ENCODE results near the gene SIGLEC10.
A peak's percentile ranks its signal among the peaks of the same experiment; 100 is the strongest.
"Not testable (repeated sequence)": the region's sequence is repeated elsewhere in the genome, so short reads cannot be mapped to it uniquely, and the experiment has no call there.

Gene SIGLEC10

DNA sequence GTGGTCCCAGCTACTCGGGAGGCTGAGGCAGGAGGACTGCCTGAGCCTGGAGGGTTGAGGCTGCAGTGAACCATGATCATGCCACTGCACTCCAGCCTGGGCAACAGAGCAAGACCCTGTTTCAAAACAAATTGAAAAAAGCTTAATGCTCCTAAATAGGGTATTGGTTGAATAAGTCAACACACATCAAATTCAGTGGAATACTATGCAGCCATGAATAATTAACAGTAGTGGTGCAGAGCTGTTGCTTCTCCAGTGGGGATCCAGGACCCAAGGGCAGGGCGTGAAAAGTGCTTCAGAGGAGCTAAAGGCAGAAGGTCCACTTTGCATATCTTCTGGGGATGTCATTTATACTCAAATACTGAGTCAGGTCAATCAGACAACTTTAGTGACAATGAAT is 22.6 kb upstream of the SIGLEC10 start:
- no peak for DNase-seq

DNA sequence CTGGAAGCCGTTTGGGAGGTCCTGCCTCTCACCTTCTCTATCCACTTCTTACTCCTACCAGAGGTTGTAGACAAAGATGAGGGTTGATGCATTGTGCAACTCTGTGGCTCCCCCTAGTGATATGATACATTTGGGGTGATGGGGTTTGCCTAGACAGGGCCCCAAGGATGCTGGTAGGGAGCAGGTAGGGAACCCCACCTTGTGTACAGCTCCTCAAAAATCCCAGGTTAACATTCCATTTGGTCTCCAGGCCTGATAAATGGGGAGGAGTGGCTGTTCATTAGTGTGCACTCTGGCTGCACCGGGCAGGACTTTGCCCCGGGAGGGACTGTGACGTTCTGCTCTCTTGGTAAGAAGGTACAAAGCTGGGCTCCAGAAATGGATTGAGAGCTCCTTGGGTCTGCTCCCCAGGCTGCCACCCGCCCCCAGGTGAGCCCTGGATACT is 21.6 kb upstream of the SIGLEC10 start:
- DNase-seq: no peak

DNA sequence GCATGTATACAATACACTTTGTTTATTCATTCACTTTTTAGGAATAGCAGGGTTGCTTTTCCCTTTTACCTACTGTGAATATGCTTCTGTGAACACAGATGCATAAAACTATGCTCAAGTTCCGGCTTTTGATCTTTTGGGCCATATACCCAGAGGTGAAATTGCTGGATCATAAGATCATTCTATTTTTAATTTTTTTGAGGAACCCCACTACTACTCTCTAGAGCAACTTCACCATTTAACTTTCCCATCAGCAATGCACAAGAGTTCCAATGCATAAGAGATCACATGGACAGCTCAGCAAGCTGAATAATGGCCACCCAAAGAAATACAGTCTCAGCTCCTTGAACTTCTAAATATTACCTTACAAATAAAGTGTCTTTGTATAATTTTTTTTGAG is 17.0 kb upstream of the SIGLEC10 start:
- DNase-seq: no peak

DNA sequence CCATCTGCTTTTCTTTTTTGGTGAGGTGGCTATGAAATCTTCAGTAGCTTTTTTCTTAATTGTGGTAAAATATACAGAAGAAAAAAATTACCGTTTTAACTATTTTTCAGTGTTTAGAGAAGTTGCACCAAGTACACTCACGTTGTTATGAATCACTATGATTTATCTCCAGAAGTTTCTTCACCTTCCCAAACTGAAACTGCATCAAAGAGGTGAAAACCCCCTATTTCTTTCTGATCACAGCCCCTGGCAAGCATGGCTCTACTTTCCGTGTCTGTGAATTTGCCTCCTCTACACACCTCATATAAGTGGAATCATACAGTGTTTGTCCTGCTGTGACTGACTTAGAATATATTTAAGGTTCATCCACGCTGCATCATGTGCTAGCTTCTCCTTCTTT is 15.6 kb upstream of the SIGLEC10 start:
- DNase-seq: no peak

DNA sequence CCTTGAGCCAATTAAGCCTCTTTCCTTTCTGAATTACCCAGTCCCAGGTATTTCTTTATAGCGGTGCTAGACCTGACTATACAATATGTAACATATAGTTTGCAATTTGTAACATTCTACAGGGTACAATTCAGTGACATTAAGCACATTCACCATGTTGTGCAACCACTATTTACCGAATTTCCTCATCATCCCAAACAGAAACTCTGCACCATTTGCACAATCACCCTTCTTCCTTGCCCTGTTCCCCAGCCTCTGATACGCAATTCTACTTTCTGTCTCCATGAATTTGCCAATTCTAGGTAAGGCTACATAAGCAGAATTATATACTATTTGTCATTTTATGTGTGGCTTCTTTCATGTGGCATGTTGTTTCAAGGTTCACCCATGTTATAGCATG is 13.7 kb upstream of the SIGLEC10 start:
- no peak for DNase-seq

DNA sequence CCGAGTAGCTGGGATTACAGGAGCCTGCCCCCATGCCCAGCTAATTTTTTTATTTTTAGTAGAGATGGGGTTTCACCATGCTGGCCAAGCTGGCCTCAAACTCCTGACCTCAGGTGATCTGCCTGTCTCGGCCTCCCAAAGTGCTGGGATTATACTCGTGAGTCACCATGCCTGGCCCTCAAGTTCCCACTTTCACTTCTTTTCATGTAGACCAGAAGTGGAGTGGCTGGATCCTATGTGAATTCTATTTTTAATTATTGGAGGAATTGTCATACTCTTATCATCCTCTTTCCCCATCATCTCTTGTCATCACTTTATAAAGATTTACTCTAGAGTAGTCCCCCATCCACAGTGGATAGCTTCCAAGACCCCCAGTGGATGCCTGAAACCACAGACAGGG is 12.8 kb upstream of the SIGLEC10 start:
- no peak for DNase-seq

DNA sequence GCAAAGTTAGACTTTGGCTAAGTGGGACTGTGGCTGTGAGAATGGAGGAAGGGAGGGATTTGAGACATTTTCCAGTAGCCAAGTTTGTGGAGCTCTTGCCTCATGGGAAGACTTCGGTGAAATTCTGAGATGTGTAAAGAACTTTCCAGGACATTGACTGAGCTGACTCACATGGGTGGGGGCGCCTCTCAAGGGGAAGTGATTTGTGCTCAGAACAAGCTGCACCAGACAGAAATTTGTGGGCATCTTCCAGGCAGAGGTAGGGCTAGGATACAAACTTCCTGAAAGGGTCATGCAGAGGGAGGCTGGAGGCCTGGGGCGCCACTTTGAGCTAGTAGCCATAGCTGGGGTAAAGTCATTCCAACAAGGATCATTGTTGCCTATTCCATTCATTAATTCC is 9.8 kb upstream of the SIGLEC10 start:
- no peak for DNase-seq

DNA sequence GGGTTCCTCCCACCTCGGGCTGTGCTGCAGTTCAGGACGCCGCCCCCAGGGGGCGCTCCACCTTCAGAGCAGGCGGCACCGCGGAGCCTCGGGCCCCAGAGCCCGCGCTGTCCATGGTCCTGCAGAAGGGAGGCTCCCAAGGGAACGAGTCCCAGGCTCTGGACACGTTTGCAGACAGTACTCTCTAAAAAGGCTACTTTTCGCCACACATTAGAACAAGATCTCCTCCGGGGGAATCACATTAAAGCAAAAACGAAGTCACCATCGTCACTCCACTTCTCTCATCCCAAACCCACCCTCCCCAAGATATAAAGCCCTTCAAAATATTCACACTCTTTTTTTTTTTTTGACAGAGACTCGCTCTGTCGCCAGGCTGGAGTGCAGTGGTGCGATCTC is 4.6 kb upstream of the SIGLEC10 start:
- peak; percentile 74 for DNase-seq

DNA sequence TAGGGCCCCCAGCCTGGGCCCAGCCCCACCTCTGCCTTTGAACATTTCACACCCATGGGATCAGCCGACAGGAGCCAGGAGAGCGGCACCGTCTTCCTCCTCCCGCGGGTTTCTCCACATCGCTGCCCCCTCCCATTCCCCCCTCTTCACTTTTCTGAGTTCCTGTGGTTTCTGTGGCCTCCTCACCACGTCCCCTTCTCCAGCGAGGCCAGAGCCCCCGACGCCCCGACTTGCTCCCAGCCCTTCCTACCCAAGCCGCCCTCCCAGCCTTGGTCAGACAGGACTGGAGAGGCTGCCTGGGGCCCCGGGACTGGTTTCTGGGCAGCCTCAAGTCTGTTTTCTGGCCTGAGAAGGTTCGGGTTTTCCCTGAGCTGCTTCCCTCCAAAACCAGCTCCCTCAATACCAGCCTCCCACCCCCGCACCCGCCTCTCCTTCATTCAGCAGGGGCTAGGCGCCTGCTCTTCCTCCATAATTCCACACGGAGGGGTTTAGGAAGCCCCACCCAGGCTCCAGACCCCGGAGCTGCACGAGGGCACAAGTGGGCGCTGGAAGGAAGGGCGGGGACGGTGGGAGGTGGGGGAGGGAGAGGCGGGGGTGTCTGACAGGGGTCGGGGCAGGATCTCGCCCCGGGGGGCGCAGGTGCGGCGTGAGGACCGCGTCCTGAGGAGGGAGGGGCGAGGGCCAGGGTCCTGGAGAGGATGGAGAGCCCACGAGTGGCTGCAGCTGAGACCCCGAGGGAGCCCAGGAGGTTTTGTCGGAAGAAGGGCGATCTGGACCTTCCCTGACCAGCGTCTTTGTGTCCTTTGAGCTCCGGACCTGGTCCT is 4.0 kb upstream of the SIGLEC10 start:
- no peak for DNase-seq

DNA sequence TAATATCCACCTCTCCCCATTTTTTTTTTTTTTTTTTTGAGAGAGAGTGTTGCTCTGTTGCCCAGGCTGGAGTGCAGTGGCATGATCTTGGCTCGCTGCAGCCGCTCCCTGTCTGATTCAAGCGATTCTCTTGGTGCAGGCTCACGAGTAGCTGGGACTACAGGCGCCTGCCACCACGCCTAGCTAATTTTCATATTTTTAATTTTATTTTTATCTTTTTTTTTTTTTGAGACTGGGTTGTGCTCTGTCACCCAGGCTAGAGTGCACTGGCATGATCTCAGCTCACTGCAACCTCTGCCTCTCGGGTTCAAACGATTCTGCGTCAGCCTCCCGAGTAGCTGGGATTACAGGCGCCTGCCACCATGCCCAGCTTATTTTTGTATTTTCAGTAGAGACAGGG is 3.1 kb upstream of the SIGLEC10 start:
- not testable (repeated sequence) for DNase-seq

DNA sequence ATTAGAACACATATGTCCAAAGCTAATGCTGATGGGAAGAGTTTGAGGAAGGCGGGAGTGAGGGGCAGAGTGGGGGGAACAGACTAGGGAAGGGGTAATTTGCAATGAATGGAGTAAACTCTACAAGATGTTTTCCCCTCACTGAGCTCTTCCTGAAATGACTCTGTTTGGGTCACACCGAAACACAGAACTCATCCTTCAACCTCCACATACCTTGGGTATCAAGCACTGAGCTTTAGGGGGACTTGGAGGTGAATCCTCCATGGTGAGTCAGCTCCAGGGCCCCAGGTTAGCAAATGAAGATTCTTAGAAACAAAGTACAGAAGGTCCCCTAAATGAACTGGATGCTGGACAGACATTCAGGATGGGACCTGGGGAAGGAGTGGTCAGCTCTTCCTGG is 1.3 kb upstream of the SIGLEC10 start:
- DNase-seq: no peak

DNA sequence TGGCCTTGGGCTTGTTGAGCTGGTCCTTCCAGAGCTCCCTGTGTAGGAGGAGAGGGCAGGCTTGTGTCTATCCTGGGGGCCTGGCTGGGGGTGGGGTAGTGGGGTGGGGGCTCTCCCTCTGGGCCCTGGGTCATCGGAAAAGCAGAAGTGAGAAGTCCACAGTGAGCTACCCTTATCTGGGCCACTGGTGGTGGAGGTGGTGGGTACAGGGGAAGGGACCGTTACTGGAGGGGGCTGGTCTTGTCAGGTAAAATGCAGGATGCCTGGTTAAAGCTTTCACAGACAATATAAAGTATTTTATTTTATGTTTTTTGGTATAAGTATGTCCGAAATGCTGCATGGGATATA is 342 bp upstream of the SIGLEC10 start:
- no peak for DNase-seq

DNA sequence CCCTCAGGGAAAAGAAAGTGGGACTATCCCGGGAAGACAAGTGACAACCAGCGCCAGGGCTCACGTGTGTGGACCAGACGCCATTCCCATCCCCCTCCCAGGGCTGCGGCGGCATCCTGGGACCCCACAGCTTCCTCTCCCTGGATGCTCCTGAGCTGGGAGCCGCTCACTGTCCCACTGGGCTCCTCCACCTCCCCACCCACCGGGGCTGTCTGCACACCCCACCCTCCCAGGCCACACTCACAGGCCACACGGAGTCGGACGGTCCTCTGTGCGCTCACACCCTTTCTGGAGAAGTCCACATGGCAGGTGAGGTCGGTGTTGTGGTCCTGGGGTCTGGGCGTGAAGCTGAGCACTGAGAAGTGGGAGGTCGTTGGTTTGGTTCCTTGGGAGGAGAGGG is 1.0 kb downstream of the SIGLEC10 start:
- not testable (repeated sequence) for DNase-seq

DNA sequence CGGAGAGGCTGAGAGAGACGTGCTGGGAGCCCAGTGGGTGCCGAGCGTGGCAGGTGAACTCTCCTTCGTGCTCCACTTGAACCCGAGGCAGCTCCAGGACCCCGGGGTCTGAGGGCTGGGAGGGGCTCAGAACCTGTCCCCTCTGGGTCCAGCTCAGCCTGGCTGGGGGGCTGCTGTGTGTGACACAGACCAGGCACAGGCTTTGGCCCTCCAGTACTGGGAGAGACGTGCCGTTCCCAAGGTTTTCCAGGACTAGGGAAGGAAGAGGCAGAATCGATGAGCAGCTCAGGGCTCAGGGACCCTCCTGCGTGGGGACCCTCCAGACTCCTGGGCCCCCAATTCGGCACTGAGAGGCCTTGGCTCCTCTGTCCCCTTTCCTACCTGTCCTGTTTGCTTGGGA is 2.3 kb downstream of the SIGLEC10 start:
- DNase-seq: no peak

DNA sequence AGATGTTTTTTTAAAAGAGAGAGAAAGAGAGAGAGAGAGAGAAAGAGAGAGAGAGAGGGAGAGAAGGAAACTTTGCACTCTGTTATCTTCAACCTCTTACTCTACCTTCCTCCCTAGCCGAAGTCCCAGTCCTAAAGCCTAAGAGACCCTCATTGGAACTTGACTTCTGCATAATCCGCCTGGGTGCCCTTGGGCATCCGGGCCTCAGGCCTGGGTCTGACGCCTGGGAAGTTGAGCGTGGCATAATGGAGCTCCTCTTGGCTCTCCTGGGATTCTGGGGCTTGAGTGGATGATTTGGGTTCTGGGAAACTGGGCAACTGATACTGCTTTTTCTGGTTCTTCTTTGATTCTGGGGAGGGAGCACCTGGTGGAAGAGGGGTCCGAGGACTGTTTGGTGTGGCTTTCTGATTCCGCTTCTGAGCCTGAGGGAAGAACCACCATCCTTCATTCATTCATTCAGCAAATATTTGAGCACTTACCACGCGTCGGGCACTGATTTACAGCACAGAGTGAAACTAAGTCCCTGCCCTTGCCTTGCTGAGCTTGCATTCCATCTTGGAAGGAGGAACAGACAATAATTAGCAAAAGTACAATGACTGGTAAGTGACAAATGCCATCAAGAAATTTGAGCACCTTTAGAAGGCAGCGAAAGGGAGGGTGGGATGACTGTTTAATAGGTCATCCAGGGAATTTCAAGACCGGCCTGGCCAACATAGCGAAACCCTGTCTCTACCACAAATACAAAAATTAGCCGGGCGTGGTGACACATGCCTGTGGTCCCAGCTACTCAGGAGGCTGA is 6.3 kb downstream of the SIGLEC10 start:
- DNase-seq: no peak

DNA sequence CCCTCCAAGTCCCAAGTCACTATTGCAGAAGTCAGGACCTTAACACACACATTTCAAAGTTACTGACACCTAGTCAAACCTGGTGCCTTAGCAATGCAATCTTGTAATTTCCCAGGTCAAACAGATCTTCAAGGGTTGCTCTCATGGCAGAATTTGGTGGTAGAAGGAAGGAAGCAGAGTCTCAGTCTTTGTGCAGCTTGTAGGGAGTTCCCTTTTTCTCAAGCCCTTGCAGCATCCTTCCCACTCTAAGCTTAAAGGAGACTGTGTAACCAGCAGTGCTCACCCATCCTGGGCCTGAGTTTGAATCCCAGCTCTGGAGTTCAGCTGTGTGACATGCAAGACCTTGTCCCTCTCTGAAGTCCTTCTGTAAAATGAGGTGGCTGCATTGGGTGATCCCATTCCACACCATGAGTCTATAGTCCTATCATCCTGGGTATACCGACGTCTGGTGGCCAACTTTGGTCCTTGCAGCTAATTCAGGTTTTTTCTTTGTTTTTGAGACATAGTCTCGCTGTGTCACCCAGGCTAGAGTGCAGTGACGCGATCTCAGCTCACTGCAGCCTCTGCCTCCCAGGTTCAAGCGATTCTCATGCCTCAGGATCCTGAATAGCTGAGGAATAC is 9.8 kb downstream of the SIGLEC10 start:
- no peak for DNase-seq

DNA sequence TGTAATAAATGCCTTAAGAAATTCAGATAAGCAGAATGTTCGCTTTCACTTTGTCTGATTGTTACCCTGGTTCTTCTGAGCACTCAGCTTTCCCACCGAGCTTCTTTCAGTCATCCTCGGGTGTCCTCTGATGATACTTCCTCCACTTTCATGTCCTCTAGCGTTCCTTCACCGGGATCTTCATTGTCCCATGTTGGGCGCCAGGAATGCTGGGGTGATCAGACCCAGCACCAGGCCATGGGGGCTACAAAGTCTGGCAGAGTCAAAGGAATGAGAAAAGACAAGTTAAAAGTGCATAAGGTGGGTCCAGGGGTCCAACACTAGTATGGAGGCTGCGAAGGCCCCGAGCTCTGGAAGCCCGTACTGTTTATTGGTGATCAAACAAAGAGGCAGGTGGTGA is 15.3 kb downstream of the SIGLEC10 start:
- no peak for DNase-seq

DNA sequence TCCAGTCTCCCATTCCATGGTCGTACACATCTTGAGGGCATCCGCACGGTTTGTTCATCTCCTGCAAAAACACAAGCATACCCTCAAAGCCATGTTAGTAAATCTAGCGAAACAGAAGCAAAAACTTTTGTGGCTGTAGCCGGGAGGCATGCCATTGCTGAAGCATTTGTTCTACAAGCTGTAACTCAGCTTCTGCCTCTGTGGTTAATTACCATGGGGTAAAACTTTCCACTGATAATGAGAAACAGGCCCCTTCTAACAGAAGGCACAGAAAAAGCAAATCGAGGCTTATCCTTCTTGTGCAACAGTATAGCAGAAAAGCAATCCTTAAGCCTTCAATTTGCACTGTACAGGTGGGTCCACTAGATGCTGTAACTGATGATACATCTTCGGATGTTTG is 17.5 kb downstream of the SIGLEC10 start:
- DNase-seq: not testable (repeated sequence)

DNA sequence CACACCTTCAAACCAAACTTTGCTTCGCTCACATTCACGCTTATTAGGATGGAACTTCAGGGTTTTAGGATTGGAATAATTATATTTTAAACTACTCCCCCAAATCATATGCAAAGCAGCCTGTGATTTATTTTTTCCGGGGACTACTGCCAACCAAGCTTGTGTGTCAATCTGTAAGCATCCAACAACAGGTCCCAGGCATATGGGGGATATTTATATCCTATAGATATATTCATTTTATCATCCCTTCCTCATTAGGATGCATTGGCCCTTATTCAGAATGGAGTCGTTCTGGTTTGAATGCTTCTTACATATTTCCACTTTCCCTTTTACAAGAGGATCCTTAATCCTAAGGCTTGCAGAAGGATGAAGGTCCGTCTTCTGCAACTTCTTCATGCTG is 18.2 kb downstream of the SIGLEC10 start:
- no peak for DNase-seq

DNA sequence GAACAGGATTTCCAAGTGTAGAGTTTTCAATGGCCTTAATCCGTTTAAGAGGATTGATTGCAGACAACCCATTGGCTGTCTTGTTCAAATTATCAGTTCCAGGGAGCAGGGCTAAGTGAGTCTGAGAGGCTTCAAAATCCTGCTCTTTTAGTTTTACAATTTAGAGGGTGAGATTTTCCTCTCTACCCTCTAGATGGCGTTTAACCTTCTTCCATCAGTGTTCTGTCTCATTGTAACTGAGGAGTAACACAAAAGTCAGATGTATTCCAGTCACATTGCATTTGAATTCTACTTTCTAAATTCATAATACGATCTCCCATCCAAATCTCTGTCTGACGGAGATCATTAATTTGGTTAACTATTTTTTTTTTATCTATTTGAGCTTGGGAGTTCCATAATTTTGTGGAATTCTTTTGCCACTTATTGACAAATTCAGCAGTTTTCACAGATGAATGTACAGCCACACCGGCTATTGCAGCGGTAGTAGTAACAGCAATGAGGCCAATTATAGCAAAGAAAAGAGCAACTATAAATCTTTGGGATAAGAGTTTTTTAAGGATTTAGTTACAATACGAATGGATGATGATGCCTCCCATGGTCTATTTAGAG is 19.2 kb downstream of the SIGLEC10 start:
- DNase-seq: no peak

DNA sequence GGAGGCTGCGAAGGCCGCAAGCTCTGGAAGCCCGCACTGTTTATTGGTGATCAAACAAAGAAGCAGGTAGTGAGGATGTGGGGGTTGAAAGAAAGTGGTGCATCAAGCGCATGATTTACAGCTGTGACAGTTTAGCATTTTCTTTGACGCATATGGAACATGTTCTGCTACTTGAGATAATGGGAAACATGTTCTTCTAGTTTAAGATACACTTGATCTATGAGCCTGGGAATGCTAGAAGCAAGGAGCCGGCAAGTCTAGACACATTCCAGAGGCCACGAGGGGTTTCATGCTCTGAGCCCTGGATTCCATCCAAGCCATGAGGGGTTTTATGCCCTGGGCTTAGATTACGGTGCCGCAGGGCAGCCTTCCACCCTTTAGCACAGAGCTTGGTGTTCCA is 20.0 kb downstream of the SIGLEC10 start:
- DNase-seq: not testable (repeated sequence)

DNA sequence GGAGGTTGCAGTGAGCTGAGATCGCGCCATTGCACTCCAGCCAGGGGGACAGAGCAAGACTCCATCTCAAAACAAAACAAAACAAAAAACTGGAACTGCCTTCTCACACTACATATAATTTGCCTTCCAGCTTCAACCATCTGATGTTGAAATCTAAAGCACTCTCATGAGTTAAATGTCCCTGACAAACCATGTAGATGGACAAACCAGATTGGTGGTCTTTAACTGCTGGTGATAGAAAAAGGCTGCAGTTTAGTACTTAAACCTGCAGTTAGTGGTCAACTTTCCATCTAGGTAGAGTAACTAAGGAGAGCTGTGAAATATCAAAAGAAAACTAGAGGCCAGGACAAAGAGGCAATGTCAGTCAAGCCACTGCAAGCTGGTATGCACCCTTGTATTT is 21.3 kb downstream of the SIGLEC10 start:
- DNase-seq: no peak

DNA sequence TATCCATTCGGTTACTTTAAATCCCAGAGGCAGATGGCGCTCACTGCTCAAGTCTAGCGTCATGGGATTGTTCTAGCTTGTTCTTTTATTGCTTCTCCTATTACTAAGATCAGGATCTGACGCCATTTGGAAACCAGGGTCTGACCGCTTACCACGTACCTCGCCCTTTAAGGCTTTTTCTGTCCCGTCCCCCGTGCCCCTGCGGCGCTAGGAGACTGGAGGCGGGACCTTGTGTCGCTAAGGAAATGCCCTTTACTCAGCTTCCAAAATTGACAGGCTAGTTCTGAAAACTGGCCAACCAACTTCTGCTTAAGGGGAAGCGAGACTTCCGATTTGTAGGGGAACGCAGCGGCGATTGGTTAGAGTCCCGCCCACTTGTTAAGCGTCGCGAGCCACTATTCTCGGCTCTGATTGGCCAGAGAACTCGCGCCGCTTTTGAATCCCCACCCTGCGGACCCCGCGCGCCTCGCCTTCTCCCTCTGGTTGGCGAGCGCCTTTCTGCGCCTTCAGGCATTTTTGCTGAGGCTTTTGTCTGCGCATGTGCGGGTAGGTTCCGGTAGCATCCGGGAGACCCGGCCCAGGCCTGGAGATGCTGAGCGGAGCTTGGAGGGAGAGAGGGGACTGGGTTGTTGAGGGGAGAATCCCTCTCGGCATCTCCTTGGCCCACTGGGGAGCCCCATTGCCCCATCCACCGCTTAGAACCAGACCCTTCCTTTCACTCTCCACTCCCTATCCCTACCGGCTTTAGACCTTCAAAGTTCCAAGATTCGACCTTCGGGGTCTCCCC is 23.2 kb downstream of the SIGLEC10 start:
- peak; percentile 96 for DNase-seq
